HepG2 (cell line): ENCODE data around the gene CRYBA2. TPM values are rescaled to one million over a fixed set of nuclear protein-coding genes. Genes with fewer than 3 reads are reported as not detected.

ENCODE experiments used
- ATAC-seq: fragments of 200-7000 bp; cut with Tn5 transposase; 3 replicates; pipeline ENCODE4 v1.9.1; 2020; ENCODE audit warnings: mild to moderate bottlenecking, moderate library complexity
- BruUV-seq: library from RNA; stranded (reverse); fragments of 400-500 nt; replicated peaks from 2 replicates; lab custom pipeline; 2021; lab: Mats Ljungman, UMichigan
- CTCF ChIA-PET: fragments of 300-600 bp; formaldehyde crosslinking; extraction: SDS; loops from one replicate; lab custom pipeline; 2021; ENCODE audit warnings: low total read pairs, inconsistent platforms, low intra/inter-chr PET ratio; lab: Yijun Ruan, JAX
- POLR2A ChIA-PET: fragments of 350-600 bp; sonication (Branson Sonifier 250); formaldehyde crosslinking; loops from one replicate; lab custom pipeline; 2020; ENCODE audit warnings: antibody characterized with exemption, inconsistent platforms; lab: Yijun Ruan, JAX
- DNase-seq: peaks from one replicate; pipeline ENCODE4 v3.0.0-alpha.2; 2015; ENCODE audit warnings: low spot score
- FAIRE-seq: peaks from 3 replicates; lab custom pipeline; 2011; peaks lifted over from hg19 to GRCh38; lab: Jason Lieb, UNC
- H2AFZ ChIP-seq: one replicate; pipeline ENCODE4 v1.6.1; 2011; ENCODE audit warnings: low read length, inconsistent platforms
- H3K27ac ChIP-seq: fragments of 300-600 bp; 3 replicates; pipeline ENCODE4 v1.8.0; 2011; ENCODE audit warnings: mixed run types, mild to moderate bottlenecking, mixed read lengths, low read length, inconsistent platforms; ENCODE audit not compliant: insufficient read depth; ENCODE audit errors: extremely low read length
- H3K27me3 ChIP-seq, 2 experiments: fragments of 200-600 bp in 1 of 2; 2 replicates in 1 of 2; 3 replicates in 1 of 2; pipeline versions ENCODE4 v1.6.0 to v1.8.0; 2011; ENCODE audit warnings: low read length in 2 of 2, mild to moderate bottlenecking in 2 of 2, moderate library complexity in 2 of 2, inconsistent platforms in 1 of 2; ENCODE audit not compliant: insufficient read depth in 2 of 2, control insufficient read depth in 1 of 2
- H3K36me3 ChIP-seq, 2 experiments: fragments of 200-600 bp in 1 of 2; replicated peaks in 1 of 2; 2 replicates in 1 of 2; 3 replicates in 1 of 2; pipeline versions ENCODE4 v1.5.1 to v1.8.0; 2011; ENCODE audit warnings: low read length in 2 of 2, inconsistent platforms in 1 of 2; ENCODE audit not compliant: insufficient read depth in 2 of 2, control insufficient read depth in 1 of 2
- H3K4me1 ChIP-seq: 2 replicates; pipeline ENCODE4 v1.5.1; 2012; ENCODE audit warnings: low read length, inconsistent platforms; ENCODE audit not compliant: insufficient read depth
- H3K4me2 ChIP-seq: 2 replicates; pipeline ENCODE4 v1.6.0; 2011; ENCODE audit warnings: low read depth, low read length, inconsistent platforms
- H3K4me3 ChIP-seq, 3 experiments: fragments of 200-600 bp in 1 of 3; sonication (generic), shearing (Covaris generic) in 1 of 3; replicated peaks in 1 of 3; 2 replicates each; pipeline ENCODE4 v1.5.1; 2011 to 2016; ENCODE audit warnings: low read length in 3 of 3, inconsistent platforms in 2 of 3, low read depth in 2 of 3, mild to moderate bottlenecking in 2 of 3, control low read depth in 1 of 3, mixed read lengths in 1 of 3; ENCODE audit not compliant: insufficient read depth in 1 of 3
- H3K79me2 ChIP-seq: one replicate; pipeline ENCODE4 v1.6.1; 2011; ENCODE audit warnings: low read length, inconsistent platforms; ENCODE audit not compliant: insufficient read depth
- H3K9ac ChIP-seq: 2 replicates; pipeline ENCODE4 v1.6.0; 2011; ENCODE audit warnings: mild to moderate bottlenecking, low read depth, low read length, inconsistent platforms; ENCODE audit not compliant: insufficient read depth
- H3K9me3 ChIP-seq: 2 replicates; pipeline ENCODE4 v1.5.1; 2012; ENCODE audit warnings: mild to moderate bottlenecking, low read length
- H4K20me1 ChIP-seq: 2 replicates; pipeline ENCODE4 v1.6.0; 2011; ENCODE audit warnings: inconsistent platforms, mild to moderate bottlenecking, low read length, moderate library complexity; ENCODE audit not compliant: insufficient read depth
- DRAP1 ChIP-seq: IDR thresholded peaks from 2 replicates; pipeline ENCODE4 v1.6.1; 2016; ENCODE audit warnings: missing genetic modification reagents, missing compliant biosample characterization
- NCOA1 ChIP-seq: sonication (generic); formaldehyde crosslinking; IDR thresholded peaks from 2 replicates; pipeline ENCODE4 v1.9.0; 2021; ENCODE audit warnings: missing genetic modification reagents
- SMARCE1 ChIP-seq: fragments of 450-650 bp; IDR thresholded peaks from 2 replicates; pipeline ENCODE4 v1.6.1; 2017; ENCODE audit warnings: borderline replicate concordance
- U2AF1 ChIP-seq: fragments of 200-400 bp; formaldehyde crosslinking; optimal IDR thresholded peaks from 2 replicates; pipeline ENCODE3; 2017; ENCODE audit warnings: mild to moderate bottlenecking, low read depth, low read length
- ZBTB3 ChIP-seq: sonication (generic); formaldehyde crosslinking; IDR thresholded peaks from 2 replicates; pipeline ENCODE4 v1.4.0; 2020; ENCODE audit warnings: low read depth, mild to moderate bottlenecking, moderate library complexity, missing genetic modification reagents, borderline replicate concordance
- ZNF329 ChIP-seq: sonication (generic); formaldehyde crosslinking; IDR thresholded peaks from 2 replicates; pipeline ENCODE4 v1.9.0; 2021; ENCODE audit warnings: low read depth, mild to moderate bottlenecking, missing genetic modification reagents
- ZNF430 ChIP-seq: sonication (generic); formaldehyde crosslinking; IDR thresholded peaks from 2 replicates; pipeline ENCODE4 v1.9.0; 2021; ENCODE audit warnings: mild to moderate bottlenecking, missing genetic modification reagents
- ZNF674 ChIP-seq: sonication (generic); formaldehyde crosslinking; IDR thresholded peaks from 2 replicates; pipeline ENCODE4 v1.5.0; 2020; ENCODE audit warnings: low read depth, mild to moderate bottlenecking, missing genetic modification reagents
- WGBS: methylation state at CpG from one replicate; pipeline ENCODE4 v1.1.6; 2017; ENCODE audit warnings: low lambda C conversion rate; 5-methylcytosine and 5-hydroxymethylcytosine counted together
- in situ Hi-C: cut with HindIII; loops from 2 replicates; pipeline ENCODE4 v1.10.0; 2017; ENCODE audit warnings: low pct_unique_long_range_greater_than_20kb; ENCODE audit not compliant: extremely low pct_ligation_motif_present
- intact Hi-C: fragments of 100-400 bp; cut with micrococcal nuclease; formaldehyde crosslinking; loops from one replicate; pipeline ENCODE4 v1.10.0; 2022; ENCODE audit not compliant: unreplicated experiment
- polyA plus RNA-seq, 8 experiments: library from polyadenylated mRNA; depleted of rRNA in 3 of 8; stranded (reverse) in 7 of 8; unstranded in 1 of 8; fragments of >200 nt; fragmentation: Illumina TruSeq in 4 of 8; extraction: Trizol in 4 of 8; gene quantifications; 2 replicates each; pipeline versions ENCODE4 v1.2.1 to v1.2.3, GENCODE V29; 2011 to 2016; ENCODE audit warnings: low read depth in 4 of 8, missing spikeins in 1 of 8, mixed read lengths in 1 of 8; ENCODE audit not compliant: insufficient read depth in 1 of 8
- total RNA-seq, 5 experiments: library from RNA; depleted of rRNA; stranded (reverse); fragments of >200 nt; fragmentation: Illumina TruSeq; extraction: Trizol; gene quantifications; 2 replicates each; pipeline ENCODE4 v1.2.3, GENCODE V29; 2016; ENCODE audit warnings: low read depth in 1 of 5

The CRYBA2 gene
- total and polyA plus RNA-seq, 2 of the 13 experiments (the other 11 are each of a cell fraction or from before 2014, with no cell fraction given): not detected

GRCh38 chr2:219026946-219027345, 33.7 kb upstream of the CRYBA2 start:
- no peaks in the 10 kb centered on the region for H3K9me3 ChIP-seq
- no peaks in the 10 kb centered on the region for H3K79me2 ChIP-seq
- no peak overlapping the region for H3K27ac ChIP-seq
- no peaks in the 10 kb centered on the region for H3K4me1 ChIP-seq
- peaks cover 26 to 95% of the 10 kb centered on the region in 2 experiments for H3K27me3 ChIP-seq
- POLR2A ChIA-PET: no interaction called here
- no peak overlapping the region for H3K4me3 ChIP-seq
- no peak overlapping the region for H3K9ac ChIP-seq
- no peaks in the 10 kb centered on the region for H3K36me3 ChIP-seq
- intact Hi-C loops (no loop called here), in situ Hi-C loops (no loop called here)
- FAIRE-seq (no peak), ATAC-seq (no peak), DNase-seq (no peak)
- no peak for TF ChIP-seq SMARCE1
- TF ChIP-seq U2AF1: no peak
- TF ChIP-seq ZNF674 (CRISPR knock-in tag): no peak
- TF ChIP-seq ZNF329 (CRISPR knock-in tag): no peak
- TF ChIP-seq ZNF430 (CRISPR knock-in tag): no peak
- no peak for TF ChIP-seq NCOA1 (CRISPR knock-in tag)
- no peak for TF ChIP-seq DRAP1 (CRISPR knock-in tag)
- TF ChIP-seq ZBTB3 (CRISPR knock-in tag): no peak
- WGBS: 17% methylated on average over 7 of the region's 7 CpGs
- no TSS peak for BruUV-seq
- H2AFZ ChIP-seq: no peak overlapping the region
- H4K20me1 ChIP-seq: peaks cover 17% of the 10 kb centered on the region; the same call in 1 of the 2 replicates
- no peak overlapping the region for H3K4me2 ChIP-seq
- CTCF ChIA-PET: interaction anchor here (1.0 kb wide), 1 partner anchor 128 kb away, joined by 3 read pairs; no protein-coding TSS in a partner anchor
